GM12864 (cell line): ENCODE data around the gene SPNS3.

Experiments used
- DNase-seq: peaks from one replicate; pipeline ENCODE4 v3.0.0-alpha.2; 2011; ENCODE audit warnings: low read depth
- H3K4me3 ChIP-seq: 2 replicates; pipeline ENCODE4 v1.5.1; 2011; ENCODE audit warnings: mild to moderate bottlenecking, low read depth, low read length, control low read depth
- TF ChIP-seq, protein P1 (sequence below): IDR thresholded peaks from 2 replicates; pipeline ENCODE4 v1.5.1; 2011; ENCODE audit warnings: low read depth, mild to moderate bottlenecking, moderate library complexity, low read length, control low read depth, inconsistent platforms; ENCODE audit errors: missing control alignments

SPNS3 gene

GRCh38 chr17:4440690-4441686, 7.2 kb downstream of the SPNS3 start:
- TF ChIP-seq, protein P1, sequence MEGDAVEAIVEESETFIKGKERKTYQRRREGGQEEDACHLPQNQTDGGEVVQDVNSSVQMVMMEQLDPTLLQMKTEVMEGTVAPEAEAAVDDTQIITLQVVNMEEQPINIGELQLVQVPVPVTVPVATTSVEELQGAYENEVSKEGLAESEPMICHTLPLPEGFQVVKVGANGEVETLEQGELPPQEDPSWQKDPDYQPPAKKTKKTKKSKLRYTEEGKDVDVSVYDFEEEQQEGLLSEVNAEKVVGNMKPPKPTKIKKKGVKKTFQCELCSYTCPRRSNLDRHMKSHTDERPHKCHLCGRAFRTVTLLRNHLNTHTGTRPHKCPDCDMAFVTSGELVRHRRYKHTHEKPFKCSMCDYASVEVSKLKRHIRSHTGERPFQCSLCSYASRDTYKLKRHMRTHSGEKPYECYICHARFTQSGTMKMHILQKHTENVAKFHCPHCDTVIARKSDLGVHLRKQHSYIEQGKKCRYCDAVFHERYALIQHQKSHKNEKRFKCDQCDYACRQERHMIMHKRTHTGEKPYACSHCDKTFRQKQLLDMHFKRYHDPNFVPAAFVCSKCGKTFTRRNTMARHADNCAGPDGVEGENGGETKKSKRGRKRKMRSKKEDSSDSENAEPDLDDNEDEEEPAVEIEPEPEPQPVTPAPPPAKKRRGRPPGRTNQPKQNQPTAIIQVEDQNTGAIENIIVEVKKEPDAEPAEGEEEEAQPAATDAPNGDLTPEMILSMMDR = no peak
- no peak for DNase-seq
- no peak overlapping the region for H3K4me3 ChIP-seq

- TF ChIP-seq, protein P1 = no peak
- no peak overlapping the region for H3K4me3 ChIP-seq
- DNase-seq = no peak
These were observed 8.8 kb downstream of the SPNS3 start for GRCh38 chr17:4442582-4442981.

- no peak for DNase-seq
- TF ChIP-seq, protein P1 = no peak
- H3K4me3 ChIP-seq = no peak overlapping the region
These were observed 9.7 kb downstream of the SPNS3 start for GRCh38 chr17:4443476-4443875.

GRCh38 chr17:4444782-4445473, 11.2 kb downstream of the SPNS3 start:
- TF ChIP-seq, protein P1 = no peak
- DNase-seq = no peak
- H3K4me3 ChIP-seq = no peak overlapping the region

GRCh38 chr17:4445731-4446130, 12.0 kb downstream of the SPNS3 start:
- no peak for DNase-seq
- no peak overlapping the region for H3K4me3 ChIP-seq
- TF ChIP-seq, protein P1 = no peak

DNA sequence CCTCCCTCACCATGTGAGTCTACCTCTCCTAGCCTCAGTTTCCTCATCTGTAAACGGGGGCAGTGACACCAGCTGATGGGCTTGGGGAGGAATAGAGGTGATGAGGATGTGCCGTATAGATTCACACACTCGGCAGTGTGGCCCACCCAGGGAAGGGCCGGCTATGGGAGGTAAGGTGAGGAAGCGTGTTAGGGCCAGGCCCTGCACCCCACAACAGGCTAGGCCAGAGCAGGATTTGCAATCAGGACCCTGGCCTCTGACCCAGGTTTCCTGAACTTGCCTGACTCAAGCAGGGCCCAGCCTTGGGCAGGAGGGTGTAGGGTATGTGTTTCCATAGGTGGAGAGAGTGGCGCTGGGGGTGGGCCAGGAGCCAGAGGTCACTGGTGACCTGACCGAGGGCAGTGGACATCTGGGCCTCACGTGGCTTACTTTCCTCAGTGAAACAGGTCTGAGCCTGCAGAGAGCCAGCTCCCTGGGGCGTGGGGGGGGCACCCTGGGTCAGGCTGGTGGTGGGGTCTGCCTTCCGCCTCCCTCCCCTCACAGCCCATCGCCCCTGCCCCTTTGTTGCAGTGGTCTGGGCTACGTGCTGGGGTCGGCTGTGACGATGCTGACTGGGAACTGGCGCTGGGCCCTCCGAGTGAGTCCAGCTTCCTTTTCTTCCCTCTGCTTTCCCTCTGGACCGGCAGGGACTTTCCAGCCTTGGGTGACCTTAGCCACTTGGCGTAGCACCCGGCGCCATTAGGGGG, 12.8 kb downstream of the SPNS3 start:
- DNase-seq = no peak
- no peak overlapping the region for H3K4me3 ChIP-seq
- TF ChIP-seq, protein P1 = no peak
